GM12878 (cell line): ENCODE results near the gene RGS16. TPM values are rescaled to one million over a fixed set of nuclear protein-coding genes. Genes with fewer than 3 reads are reported as not detected.
A peak's percentile ranks its signal among the peaks of the same experiment; 100 is the strongest.

Experiments
- BCLAF1 ChIP-seq: fragments of 450-650 bp; IDR thresholded peaks from 2 replicates; pipeline ENCODE4 v1.6.1; 2017; ENCODE audit warnings: antibody characterized with exemption, mild to moderate bottlenecking, moderate library complexity
- CHD2 ChIP-seq: IDR thresholded peaks from 2 replicates; pipeline ENCODE4 v1.6.1; 2011; ENCODE audit warnings: low read depth, low read length, improper control_type of control experiment, borderline replicate concordance
- DPF2 ChIP-seq: fragments of 450-650 bp; IDR thresholded peaks from 2 replicates; pipeline ENCODE4 v1.6.1; 2017; ENCODE audit warnings: mild to moderate bottlenecking
- FOXM1 ChIP-seq: IDR thresholded peaks from 2 replicates; pipeline ENCODE4 v1.6.1; 2012; ENCODE audit warnings: low read depth, mild to moderate bottlenecking, inconsistent platforms, low read length, moderate library complexity
- GATAD2B ChIP-seq: fragments of 450-650 bp; conservative IDR thresholded peaks from 2 replicates; pipeline ENCODE4 v1.6.1; 2017; ENCODE audit warnings: low read depth, mild to moderate bottlenecking, moderate library complexity
- HDGF ChIP-seq: fragments of 450-650 bp; IDR thresholded peaks from 2 replicates; pipeline ENCODE4 v1.6.1; 2016; ENCODE audit warnings: antibody characterized with exemption
- HSF1 ChIP-seq: fragments of 150-350 bp; IDR thresholded peaks from 2 replicates; pipeline ENCODE4 v1.6.1; 2014; ENCODE audit warnings: mild to moderate bottlenecking, low read depth, low read length
- JUNB ChIP-seq: IDR thresholded peaks from 2 replicates; pipeline ENCODE4 v1.6.1; 2016; ENCODE audit warnings: antibody characterized with exemption, mild to moderate bottlenecking
- NBN ChIP-seq: fragments of 450-650 bp; IDR thresholded peaks from 2 replicates; pipeline ENCODE4 v1.6.1; 2016
- NKRF ChIP-seq: fragments of 450-650 bp; conservative IDR thresholded peaks from 2 replicates; pipeline ENCODE4 v1.6.1; 2017; ENCODE audit warnings: mild to moderate bottlenecking, moderate library complexity
- POLR2AphosphoS2 ChIP-seq: IDR thresholded peaks from 2 replicates; pipeline ENCODE4 v1.6.1; 2011; ENCODE audit warnings: low read depth, mild to moderate bottlenecking, low read length, improper control_type of control experiment, moderate library complexity
- RAD21 ChIP-seq: IDR thresholded peaks from 2 replicates; pipeline ENCODE4 v1.6.1; 2011; ENCODE audit warnings: mild to moderate bottlenecking, low read depth, low read length, moderate library complexity; ENCODE audit not compliant: insufficient read depth
- RBBP5 ChIP-seq: fragments of 200-600 bp; sonication (generic); conservative IDR thresholded peaks from 2 replicates; pipeline ENCODE4 v1.6.1; 2016
- RUNX3 ChIP-seq: IDR thresholded peaks from 2 replicates; pipeline ENCODE4 v1.6.1; 2012; ENCODE audit warnings: low read length, inconsistent platforms
- SREBF2 ChIP-seq: IDR thresholded peaks from 2 replicates; pipeline ENCODE4 v1.6.1; 2012; ENCODE audit warnings: mild to moderate bottlenecking, low read length
- TBL1XR1 ChIP-seq: IDR thresholded peaks from 2 replicates; pipeline ENCODE4 v1.6.1; 2012; ENCODE audit warnings: low read depth, low read length, improper control_type of control experiment
- TCF7 ChIP-seq: IDR thresholded peaks from 2 replicates; pipeline ENCODE4 v1.6.1; 2014; ENCODE audit warnings: antibody characterized with exemption, borderline replicate concordance
- YBX1 ChIP-seq: fragments of 450-650 bp; IDR thresholded peaks from 2 replicates; pipeline ENCODE4 v1.6.1; 2016; ENCODE audit warnings: antibody characterized with exemption
- ZBTB40 ChIP-seq: fragments of 450-650 bp; IDR thresholded peaks from 2 replicates; pipeline ENCODE4 v1.6.1; 2016; ENCODE audit warnings: mild to moderate bottlenecking, moderate library complexity, borderline replicate concordance
- ZNF384 ChIP-seq: IDR thresholded peaks from 2 replicates; pipeline ENCODE4 v1.6.1; 2012; ENCODE audit warnings: low read depth, mild to moderate bottlenecking, low read length, improper control_type of control experiment, borderline replicate concordance
- polyA plus RNA-seq, 11 experiments: library from polyadenylated mRNA; depleted of rRNA in 4 of 11; unstranded in 6 of 11; stranded (reverse) in 5 of 11; fragments of >200 nt; fragmentation: Nextera tagmentation in 4 of 11; fragmentation: Illumina TruSeq in 1 of 11; extraction: Ambion mirVana in 4 of 11; extraction: Trizol in 1 of 11; gene quantifications; 1 replicate in 1 of 11; 2 replicates in 10 of 11; pipeline versions ENCODE4 v1.2.1 to v1.2.3, GENCODE V29; 2011 to 2016; ENCODE audit warnings: inconsistent platforms in 2 of 11, missing spikeins in 2 of 11, low read depth in 1 of 11
- total RNA-seq, 4 experiments: library from RNA; depleted of rRNA in 3 of 4; stranded (reverse); fragments of >200 nt in 3 of 4; fragmentation: Illumina TruSeq in 1 of 4; extraction: Trizol in 1 of 4; gene quantifications; 2 replicates each; pipeline versions ENCODE4 v1.2.1 to v1.2.3, GENCODE V29; 2013 to 2021

RGS16 gene
- total and polyA plus RNA-seq, 10 of the 15 experiments (the other 5 are each of a cell fraction or from before 2014, with no cell fraction given), result 16.4 to 58.2 (median 44.6) TPM

GRCh38 chr1:182604175-182605164, at the start of gene RGS16 (continued):
- TF ChIP-seq ZBTB40 (no peak), GATAD2B (peak; percentile 80), HSF1 (no peak), DPF2 (peak; percentile 97), HDGF (no peak; the same call in none of the 2 replicates), CHD2 (0 out of 2 replicates have a peak, but pooled peaks have one; percentile 24), RUNX3 (peak; percentile 88), RAD21 (no peak), RBBP5 (no peak), JUNB (no peak), BCLAF1 (no peak), TCF7 (0 out of 2 replicates have a peak, but pooled peaks have one; percentile 13), NKRF (peak; percentile 81), NBN (peak; percentile 76), POLR2AphosphoS2 (peak; percentile 98), FOXM1 (no peak), TBL1XR1 (no peak), SREBF2 (no peak), ZNF384 (no peak), YBX1 (no peak)
